ENCODE measurements around the gene ROR1. TPM values are rescaled to one million over a fixed set of nuclear protein-coding genes. Genes with fewer than 3 reads are reported as not detected.

ROR1 gene
- total and polyA plus RNA-seq, 8 donors = 25.5 to 95.8 (median 83.0) TPM

DNA sequence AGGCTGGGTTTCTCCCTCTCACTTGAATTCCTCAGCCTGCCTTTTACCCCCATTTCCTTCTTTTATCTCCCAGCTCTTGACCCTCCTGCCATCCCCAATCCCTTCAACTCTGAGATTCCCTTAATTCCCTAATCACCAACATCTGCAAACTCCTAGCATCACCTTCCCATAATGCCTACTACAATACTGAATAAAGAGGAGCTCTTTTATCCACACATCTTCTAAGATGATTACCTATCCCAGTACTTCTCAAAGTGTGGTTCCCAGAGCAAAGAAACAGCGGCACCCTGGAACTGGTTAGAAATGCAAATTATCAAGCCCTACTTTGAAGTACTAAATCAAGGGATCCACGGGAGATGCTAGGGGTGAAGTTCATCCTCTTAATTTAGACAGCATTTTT, 408.4 kb downstream of the ROR1 start:
- Histone ChIP-seq H3K27ac (no peak overlapping the region), H3K36me3 (no peaks in the 10 kb centered on the region), H3K27me3 (no peaks in the 10 kb centered on the region), H3K4me1 (no peaks in the 10 kb centered on the region), H3K9me3 (no peaks in the 10 kb centered on the region), H3K4me3 (no peak overlapping the region)
- TF ChIP-seq, protein P1, sequence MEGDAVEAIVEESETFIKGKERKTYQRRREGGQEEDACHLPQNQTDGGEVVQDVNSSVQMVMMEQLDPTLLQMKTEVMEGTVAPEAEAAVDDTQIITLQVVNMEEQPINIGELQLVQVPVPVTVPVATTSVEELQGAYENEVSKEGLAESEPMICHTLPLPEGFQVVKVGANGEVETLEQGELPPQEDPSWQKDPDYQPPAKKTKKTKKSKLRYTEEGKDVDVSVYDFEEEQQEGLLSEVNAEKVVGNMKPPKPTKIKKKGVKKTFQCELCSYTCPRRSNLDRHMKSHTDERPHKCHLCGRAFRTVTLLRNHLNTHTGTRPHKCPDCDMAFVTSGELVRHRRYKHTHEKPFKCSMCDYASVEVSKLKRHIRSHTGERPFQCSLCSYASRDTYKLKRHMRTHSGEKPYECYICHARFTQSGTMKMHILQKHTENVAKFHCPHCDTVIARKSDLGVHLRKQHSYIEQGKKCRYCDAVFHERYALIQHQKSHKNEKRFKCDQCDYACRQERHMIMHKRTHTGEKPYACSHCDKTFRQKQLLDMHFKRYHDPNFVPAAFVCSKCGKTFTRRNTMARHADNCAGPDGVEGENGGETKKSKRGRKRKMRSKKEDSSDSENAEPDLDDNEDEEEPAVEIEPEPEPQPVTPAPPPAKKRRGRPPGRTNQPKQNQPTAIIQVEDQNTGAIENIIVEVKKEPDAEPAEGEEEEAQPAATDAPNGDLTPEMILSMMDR (IDR thresholded peaks at IDR 0.05) = no peak
- intact Hi-C loops (cut with DNase I) = no loop called here
- DNase-seq (no peak), ATAC-seq (no peak)

DNA sequence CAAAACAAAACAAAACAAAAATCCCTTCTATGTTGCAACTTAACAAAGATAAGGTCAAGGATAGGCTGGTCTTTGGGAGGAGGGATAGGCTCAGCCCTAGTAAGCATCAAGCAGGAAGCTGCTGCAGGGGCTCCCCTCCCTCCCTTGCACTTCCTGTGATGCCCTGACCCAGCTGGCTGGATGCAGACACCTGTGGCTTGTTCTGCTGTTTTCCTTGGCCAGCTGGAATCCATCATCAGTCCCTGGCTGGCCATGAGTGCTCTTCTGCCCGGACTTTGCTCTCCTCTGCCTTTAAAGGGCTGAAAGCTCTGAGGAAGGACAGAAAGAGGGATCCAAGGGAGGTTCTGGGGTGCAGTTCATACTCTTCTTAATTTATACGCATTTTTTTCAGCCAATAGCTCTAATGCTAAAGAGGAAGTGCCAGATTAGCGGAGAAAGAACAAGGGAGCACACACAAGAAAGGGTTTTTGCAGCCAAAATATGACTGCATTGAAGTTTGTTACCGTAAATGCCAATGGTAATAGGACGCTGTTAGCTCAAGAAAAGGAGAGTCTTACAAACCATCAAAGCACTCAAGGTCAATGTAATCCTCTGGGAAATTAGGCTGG, 409.7 kb downstream of the ROR1 start:
- Histone ChIP-seq H3K36me3 (no peaks in the 10 kb centered on the region), H3K27ac (no peak overlapping the region), H3K9me3 (no peaks in the 10 kb centered on the region), H3K4me1 (no peaks in the 10 kb centered on the region), H3K27me3 (no peaks in the 10 kb centered on the region), H3K4me3 (no peak overlapping the region)
- ATAC-seq = no peak
- intact Hi-C loops (cut with DNase I) = no loop called here
- peak in 1 of 4 donors; percentile 19 for DNase-seq
- TF ChIP-seq, protein P1 (IDR thresholded peaks at IDR 0.05) = no peak

GRCh38 chr1:64184003-64184440, 410.2 kb downstream of the ROR1 start:
- ATAC-seq = peak; percentile 65
- DNase-seq = peak in 1 of 4 donors; percentile 42
- TF ChIP-seq, protein P1 (IDR thresholded peaks at IDR 0.05) = no peak
- Histone ChIP-seq H3K4me3 (no peak overlapping the region), H3K36me3 (no peaks in the 10 kb centered on the region), H3K4me1 (no peaks in the 10 kb centered on the region), H3K9me3 (no peaks in the 10 kb centered on the region), H3K27me3 (no peaks in the 10 kb centered on the region), H3K27ac (no peak overlapping the region)
- intact Hi-C loops (cut with DNase I) = no loop called here

- DNase-seq = peak in 1 of 4 donors; percentile 29
- TF ChIP-seq, protein P1 (IDR thresholded peaks at IDR 0.05) = no peak
- no peak overlapping the region for H3K4me3 ChIP-seq
- H3K9me3 ChIP-seq = no peaks in the 10 kb centered on the region
- H3K36me3 ChIP-seq = no peaks in the 10 kb centered on the region
- H3K4me1 ChIP-seq = no peaks in the 10 kb centered on the region
- intact Hi-C loops (cut with DNase I) = no loop called here
- no peak overlapping the region for H3K27ac ChIP-seq
- ATAC-seq = peak; percentile 75
- no peaks in the 10 kb centered on the region for H3K27me3 ChIP-seq
Observed at GRCh38 chr1:64186138-64186897, 412.5 kb downstream of the ROR1 start.

DNA sequence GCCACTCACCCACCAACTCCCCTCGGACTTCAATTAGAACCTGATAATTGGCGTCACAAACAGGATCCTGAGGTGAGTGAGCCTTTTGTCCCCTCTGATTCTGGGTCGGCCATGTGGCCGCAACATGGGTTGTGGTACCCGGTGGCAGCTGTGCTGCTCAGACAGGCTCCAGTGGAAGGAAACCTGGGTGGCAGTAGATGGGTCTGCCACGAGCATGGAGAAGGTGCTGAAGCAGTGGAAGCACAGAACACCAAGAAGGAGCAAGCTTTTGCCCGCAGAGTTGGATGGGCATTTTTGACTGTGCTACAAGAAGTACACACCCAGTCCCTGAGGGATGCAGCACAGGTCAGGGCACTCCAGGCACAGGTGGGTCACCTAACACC, 413.1 kb downstream of the ROR1 start:
- DNase-seq = no peak
- Histone ChIP-seq H3K27me3 (no peaks in the 10 kb centered on the region), H3K4me3 (no peak overlapping the region), H3K4me1 (no peaks in the 10 kb centered on the region), H3K9me3 (no peaks in the 10 kb centered on the region), H3K27ac (no peak overlapping the region), H3K36me3 (no peaks in the 10 kb centered on the region)
- intact Hi-C loops (cut with DNase I) = no loop called here
- TF ChIP-seq, protein P1 (IDR thresholded peaks at IDR 0.05) = no peak
- ATAC-seq = no peak
